GM23338 (cell line): Measurements from ENCODE around the gene MDH1B. TPM values are rescaled to one million over a fixed set of nuclear protein-coding genes. Genes with fewer than 3 reads are reported as not detected.

Experiments
- ATAC-seq: fragments of 200-7000 bp; cut with Tn5 transposase; 3 replicates; pipeline ENCODE4 v1.9.1; 2020
- DNase-seq: peaks from one replicate; pipeline ENCODE4 v3.0.0-alpha.2; 2015; ENCODE audit warnings: low spot score
- H2AFZ ChIP-seq: fragments of 200-600 bp; sonication (generic); 2 replicates; pipeline ENCODE4 v1.8.0; 2016; ENCODE audit warnings: antibody characterized with exemption, mild to moderate bottlenecking, moderate library complexity
- H3F3A ChIP-seq: fragments of 200-600 bp; sonication (generic); replicated peaks from 2 replicates; pipeline ENCODE4 v1.8.0; 2017; ENCODE audit warnings: antibody characterized with exemption, mixed run types, low read depth
- H3K27ac ChIP-seq: fragments of 200-600 bp; sonication (generic); 2 replicates; pipeline ENCODE4 v1.6.1; 2016; ENCODE audit warnings: low read depth
- H3K27me3 ChIP-seq: fragments of 200-600 bp; sonication (generic); 2 replicates; pipeline ENCODE4 v1.8.0; 2016; ENCODE audit warnings: mild to moderate bottlenecking, mixed run types, moderate library complexity; ENCODE audit not compliant: insufficient read depth
- H3K36me3 ChIP-seq: fragments of 200-600 bp; sonication (generic); 2 replicates; pipeline ENCODE4 v1.8.0; 2016; ENCODE audit warnings: mild to moderate bottlenecking; ENCODE audit not compliant: insufficient read depth
- H3K4me1 ChIP-seq: fragments of 200-600 bp; sonication (generic); 2 replicates; pipeline ENCODE4 v1.8.0; 2016; ENCODE audit warnings: mild to moderate bottlenecking, moderate library complexity; ENCODE audit not compliant: insufficient read depth
- H3K4me2 ChIP-seq: fragments of 200-600 bp; sonication (generic); 2 replicates; pipeline ENCODE4 v1.7.1; 2017; ENCODE audit warnings: mixed run types
- H3K4me3 ChIP-seq: fragments of 200-600 bp; sonication (generic); 2 replicates; pipeline ENCODE4 v1.6.1; 2016; ENCODE audit warnings: mixed run types
- H3K79me2 ChIP-seq: fragments of 200-600 bp; sonication (generic); replicated peaks from 2 replicates; pipeline ENCODE4 v1.8.0; 2017; ENCODE audit warnings: mild to moderate bottlenecking; ENCODE audit not compliant: insufficient read depth
- H3K9me2 ChIP-seq: fragments of 200-600 bp; sonication (generic); 2 replicates; pipeline ENCODE4 v1.8.0; 2017; ENCODE audit not compliant: insufficient read depth
- H4K20me1 ChIP-seq: fragments of 200-600 bp; sonication (generic); replicated peaks from 2 replicates; pipeline ENCODE4 v1.8.0; 2017; ENCODE audit warnings: mild to moderate bottlenecking; ENCODE audit not compliant: insufficient read depth
- H3K27ac Mint-ChIP-seq: 2 replicates; pipeline ENCODE4 v1.8.0; 2020; ENCODE audit warnings: inconsistent platforms, mild to moderate bottlenecking, moderate library complexity, mixed read lengths
- H3K27me3 Mint-ChIP-seq: 3 replicates; pipeline ENCODE4 v1.8.0; 2022; ENCODE audit warnings: low read depth, mild to moderate bottlenecking, moderate library complexity, mixed read lengths, inconsistent platforms; ENCODE audit not compliant: insufficient read depth, poor library complexity
- H3K36me3 Mint-ChIP-seq: 3 replicates; pipeline ENCODE4 v1.8.0; 2021; ENCODE audit warnings: low read depth, mild to moderate bottlenecking, inconsistent platforms, moderate library complexity, mixed read lengths
- H3K4me1 Mint-ChIP-seq: 3 replicates; pipeline ENCODE4 v1.8.0; 2020; ENCODE audit warnings: mild to moderate bottlenecking, inconsistent platforms, mixed read lengths
- H3K4me3 Mint-ChIP-seq: 3 replicates; pipeline ENCODE4 v1.8.0; 2021; ENCODE audit warnings: moderate library complexity, mild to moderate bottlenecking, inconsistent platforms, mixed read lengths
- H3K9me3 Mint-ChIP-seq: 3 replicates; pipeline ENCODE4 v1.8.0; 2020; ENCODE audit warnings: moderate library complexity, mild to moderate bottlenecking, inconsistent platforms, mixed read lengths
- NANOG ChIP-seq: IDR thresholded peaks from 2 replicates; pipeline ENCODE4 v1.6.1; 2016; ENCODE audit warnings: antibody characterized with exemption, borderline replicate concordance
- REST ChIP-seq: IDR thresholded peaks from one replicate; pipeline ENCODE4 v1.6.1; 2018; ENCODE audit warnings: antibody characterized with exemption; ENCODE audit not compliant: unreplicated experiment
- ZNF331 ChIP-seq: fragments of 250-450 bp; sonication (Bioruptor Pico); IDR thresholded peaks from 2 replicates; pipeline ENCODE4 v1.5.0; 2020; ENCODE audit warnings: low read depth, mild to moderate bottlenecking, moderate library complexity
- microRNA-seq: library from miRNA; unstranded; fragments of <30 nt; microRNA quantifications from one replicate; pipeline ENCODE4, GENCODE V29; 2017
- polyA plus RNA-seq: library from polyadenylated mRNA; unstranded; fragments of >200 nt; fragmentation: Nextera tagmentation; extraction: Ambion mirVana; gene quantifications from 2 replicates; pipeline ENCODE4 v1.2.1, GENCODE V29; 2016
- small RNA-seq: library from RNA; depleted of rRNA; stranded (forward); fragments of <200 nt; gene quantifications from one replicate; pipeline ENCODE3, GENCODE V24; 2014; ENCODE audit warnings: low replicate concordance
- total RNA-seq: library from RNA; depleted of rRNA; stranded (reverse); fragments of >200 nt; shearing (Covaris generic); gene quantifications from 2 replicates; pipeline ENCODE4 v1.2.3, GENCODE V29; 2014; rRNA removed
- TF ChIP-seq, protein P1 (sequence below): IDR thresholded peaks from 2 replicates; pipeline ENCODE4 v1.6.1; 2016; ENCODE audit warnings: antibody characterized with exemption
- TF ChIP-seq, protein P2 (sequence below): fragments of 250-450 bp; sonication (Bioruptor Pico); IDR thresholded peaks from 2 replicates; pipeline ENCODE4 v1.5.0; 2020; ENCODE audit warnings: mild to moderate bottlenecking, moderate library complexity

MDH1B gene
- total and polyA plus RNA-seq, 2 experiments from 2014 or later: 1.7 to 1.8 TPM

- TF ChIP-seq, protein P1, sequence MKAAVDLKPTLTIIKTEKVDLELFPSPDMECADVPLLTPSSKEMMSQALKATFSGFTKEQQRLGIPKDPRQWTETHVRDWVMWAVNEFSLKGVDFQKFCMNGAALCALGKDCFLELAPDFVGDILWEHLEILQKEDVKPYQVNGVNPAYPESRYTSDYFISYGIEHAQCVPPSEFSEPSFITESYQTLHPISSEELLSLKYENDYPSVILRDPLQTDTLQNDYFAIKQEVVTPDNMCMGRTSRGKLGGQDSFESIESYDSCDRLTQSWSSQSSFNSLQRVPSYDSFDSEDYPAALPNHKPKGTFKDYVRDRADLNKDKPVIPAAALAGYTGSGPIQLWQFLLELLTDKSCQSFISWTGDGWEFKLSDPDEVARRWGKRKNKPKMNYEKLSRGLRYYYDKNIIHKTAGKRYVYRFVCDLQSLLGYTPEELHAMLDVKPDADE: no peak
- TF ChIP-seq, protein P2, sequence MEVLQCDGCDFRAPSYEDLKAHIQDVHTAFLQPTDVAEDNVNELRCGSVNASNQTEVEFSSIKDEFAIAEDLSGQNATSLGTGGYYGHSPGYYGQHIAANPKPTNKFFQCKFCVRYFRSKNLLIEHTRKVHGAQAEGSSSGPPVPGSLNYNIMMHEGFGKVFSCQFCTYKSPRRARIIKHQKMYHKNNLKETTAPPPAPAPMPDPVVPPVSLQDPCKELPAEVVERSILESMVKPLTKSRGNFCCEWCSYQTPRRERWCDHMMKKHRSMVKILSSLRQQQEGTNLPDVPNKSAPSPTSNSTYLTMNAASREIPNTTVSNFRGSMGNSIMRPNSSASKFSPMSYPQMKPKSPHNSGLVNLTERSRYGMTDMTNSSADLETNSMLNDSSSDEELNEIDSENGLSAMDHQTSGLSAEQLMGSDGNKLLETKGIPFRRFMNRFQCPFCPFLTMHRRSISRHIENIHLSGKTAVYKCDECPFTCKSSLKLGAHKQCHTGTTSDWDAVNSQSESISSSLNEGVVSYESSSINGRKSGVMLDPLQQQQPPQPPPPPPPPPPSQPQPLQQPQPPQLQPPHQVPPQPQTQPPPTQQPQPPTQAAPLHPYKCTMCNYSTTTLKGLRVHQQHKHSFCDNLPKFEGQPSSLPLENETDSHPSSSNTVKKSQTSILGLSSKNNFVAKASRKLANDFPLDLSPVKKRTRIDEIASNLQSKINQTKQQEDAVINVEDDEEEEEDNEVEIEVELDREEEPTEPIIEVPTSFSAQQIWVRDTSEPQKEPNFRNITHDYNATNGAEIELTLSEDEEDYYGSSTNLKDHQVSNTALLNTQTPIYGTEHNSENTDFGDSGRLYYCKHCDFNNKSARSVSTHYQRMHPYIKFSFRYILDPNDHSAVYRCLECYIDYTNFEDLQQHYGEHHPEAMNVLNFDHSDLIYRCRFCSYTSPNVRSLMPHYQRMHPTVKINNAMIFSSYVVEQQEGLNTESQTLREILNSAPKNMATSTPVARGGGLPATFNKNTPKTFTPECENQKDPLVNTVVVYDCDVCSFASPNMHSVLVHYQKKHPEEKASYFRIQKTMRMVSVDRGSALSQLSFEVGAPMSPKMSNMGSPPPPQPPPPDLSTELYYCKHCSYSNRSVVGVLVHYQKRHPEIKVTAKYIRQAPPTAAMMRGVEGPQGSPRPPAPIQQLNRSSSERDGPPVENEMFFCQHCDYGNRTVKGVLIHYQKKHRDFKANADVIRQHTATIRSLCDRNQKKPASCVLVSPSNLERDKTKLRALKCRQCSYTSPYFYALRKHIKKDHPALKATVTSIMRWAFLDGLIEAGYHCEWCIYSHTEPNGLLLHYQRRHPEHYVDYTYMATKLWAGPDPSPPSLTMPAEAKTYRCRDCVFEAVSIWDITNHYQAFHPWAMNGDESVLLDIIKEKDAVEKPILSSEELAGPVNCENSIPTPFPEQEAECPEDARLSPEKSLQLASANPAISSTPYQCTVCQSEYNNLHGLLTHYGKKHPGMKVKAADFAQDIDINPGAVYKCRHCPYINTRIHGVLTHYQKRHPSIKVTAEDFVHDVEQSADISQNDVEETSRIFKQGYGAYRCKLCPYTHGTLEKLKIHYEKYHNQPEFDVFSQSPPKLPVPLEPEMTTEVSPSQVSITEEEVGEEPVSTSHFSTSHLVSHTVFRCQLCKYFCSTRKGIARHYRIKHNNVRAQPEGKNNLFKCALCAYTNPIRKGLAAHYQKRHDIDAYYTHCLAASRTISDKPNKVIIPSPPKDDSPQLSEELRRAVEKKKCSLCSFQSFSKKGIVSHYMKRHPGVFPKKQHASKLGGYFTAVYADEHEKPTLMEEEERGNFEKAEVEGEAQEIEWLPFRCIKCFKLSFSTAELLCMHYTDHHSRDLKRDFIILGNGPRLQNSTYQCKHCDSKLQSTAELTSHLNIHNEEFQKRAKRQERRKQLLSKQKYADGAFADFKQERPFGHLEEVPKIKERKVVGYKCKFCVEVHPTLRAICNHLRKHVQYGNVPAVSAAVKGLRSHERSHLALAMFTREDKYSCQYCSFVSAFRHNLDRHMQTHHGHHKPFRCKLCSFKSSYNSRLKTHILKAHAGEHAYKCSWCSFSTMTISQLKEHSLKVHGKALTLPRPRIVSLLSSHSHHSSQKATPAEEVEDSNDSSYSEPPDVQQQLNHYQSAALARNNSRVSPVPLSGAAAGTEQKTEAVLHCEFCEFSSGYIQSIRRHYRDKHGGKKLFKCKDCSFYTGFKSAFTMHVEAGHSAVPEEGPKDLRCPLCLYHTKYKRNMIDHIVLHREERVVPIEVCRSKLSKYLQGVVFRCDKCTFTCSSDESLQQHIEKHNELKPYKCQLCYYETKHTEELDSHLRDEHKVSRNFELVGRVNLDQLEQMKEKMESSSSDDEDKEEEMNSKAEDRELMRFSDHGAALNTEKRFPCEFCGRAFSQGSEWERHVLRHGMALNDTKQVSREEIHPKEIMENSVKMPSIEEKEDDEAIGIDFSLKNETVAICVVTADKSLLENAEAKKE (CRISPR knock-in tag): no peak
- no peak for TF ChIP-seq ZNF331 (CRISPR knock-in tag)
Observed at GRCh38 chr2:206688990-206689389, 76.1 kb downstream of the MDH1B start (continued).

DNA sequence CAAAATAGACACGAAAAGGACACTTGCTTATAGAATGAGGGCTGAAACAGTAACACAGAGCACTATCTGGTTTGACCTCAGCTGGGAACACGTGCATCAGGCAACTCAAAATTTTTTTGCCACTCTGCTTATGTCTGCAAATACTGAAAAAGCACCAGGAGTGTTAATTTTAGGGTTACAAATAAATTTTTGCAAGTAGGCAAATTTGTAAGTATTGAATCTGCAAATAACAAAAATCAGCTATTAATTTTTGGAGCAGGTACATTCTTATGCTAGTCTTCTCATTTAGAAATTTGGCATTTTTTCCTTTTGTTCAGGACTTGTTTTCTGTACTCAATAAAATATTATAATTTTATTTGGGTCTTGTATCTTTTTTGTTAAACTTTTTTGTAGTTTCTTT is 76.7 kb downstream of the MDH1B start:
- H3K27me3 ChIP-seq: no peaks in the 10 kb centered on the region
- no peak overlapping the region for H3K4me2 ChIP-seq
- no peaks in the 10 kb centered on the region for H3K4me1 ChIP-seq
- no peaks in the 10 kb centered on the region for H3K36me3 ChIP-seq
- DNase-seq (no peak), ATAC-seq (no peak)
- Mint-ChIP-seq H3K27ac (no peak overlapping the region), H3K4me3 (no peak overlapping the region), H3K4me1 (no peaks in the 10 kb centered on the region), H3K9me3 (no peaks in the 10 kb centered on the region; the same call in 2 of the 3 replicates), H3K27me3 (no peaks in the 10 kb centered on the region), H3K36me3 (no peaks in the 10 kb centered on the region)
- H2AFZ ChIP-seq: no peak overlapping the region
- H4K20me1 ChIP-seq: no peaks in the 10 kb centered on the region
- H3F3A ChIP-seq: no peaks in the 10 kb centered on the region
- H3K27ac ChIP-seq: no peak overlapping the region
- no peak for TF ChIP-seq NANOG
- TF ChIP-seq REST: no peak
- no peak overlapping the region for H3K4me3 ChIP-seq
- no peaks in the 10 kb centered on the region for H3K79me2 ChIP-seq
- no peaks in the 10 kb centered on the region for H3K9me2 ChIP-seq

Small RNA genes lying within 50 kb of the gene (microRNA-seq; reads per million reads assigned to microRNA genes)
- not detected for gene MIR3130-1
- not detected for gene MIR3130-2

Small RNA genes lying within 50 kb of the gene (small RNA-seq; reads per million reads assigned to genes)
- gene MIR3130-2 (not detected), gene RF00019 (not detected)

Other genes starting within 250 kb of the MDH1B start
- gene FAM237A, start 122.8 kb downstream of the MDH1B start, total RNA-seq: not detected in 2 replicates
- not detected in 2 replicates for gene FAM237A, start 122.8 kb downstream of the MDH1B start, polyA plus RNA-seq
- gene DYTN, start 46.9 kb downstream of the MDH1B start, total RNA-seq: not detected in 2 replicates
- gene DYTN, start 46.9 kb downstream of the MDH1B start, polyA plus RNA-seq: not detected in 2 replicates
- gene FASTKD2, start 278 bp upstream of the MDH1B start, total RNA-seq: 48.7 and 53.8 TPM in 2 replicates
- 15.0 and 20.5 TPM in 2 replicates for gene FASTKD2, start 278 bp upstream of the MDH1B start, polyA plus RNA-seq
- 0.94 TPM in 1 of 2 replicates, not detected in the other for gene CPO, start 174.2 kb upstream of the MDH1B start, total RNA-seq
- 0.90 and 0.91 TPM in 2 replicates for gene CPO, start 174.2 kb upstream of the MDH1B start, polyA plus RNA-seq